C4-2B (cell line): ENCODE data around the gene JARID2.
"Not testable (repeated sequence)": the region's sequence is repeated elsewhere in the genome, so short reads cannot be mapped to it uniquely, and the experiment has no call there.

Source experiments
- CTCF ChIP-seq: fragments of 450-650 bp; conservative IDR thresholded peaks from 2 replicates; pipeline ENCODE4 v1.5.1; 2017; ENCODE audit warnings: mild to moderate bottlenecking
- ZFX ChIP-seq: fragments of 450-650 bp; IDR thresholded peaks from 2 replicates; pipeline ENCODE4 v1.6.1; 2017

GRCh38 chr6:15415622-15416021, 169.8 kb downstream of the JARID2 start:
- not testable (repeated sequence) for TF ChIP-seq CTCF, ZFX
